Subcutaneous abdominal adipose tissue (tissue), 5 donors: ENCODE results near the gene APP.
"Not testable (repeated sequence)": the region's sequence is repeated elsewhere in the genome, so short reads cannot be mapped to it uniquely, and the experiment has no call there.

ENCODE experiments used
- H3K27ac ChIP-seq: one replicate; pipeline ENCODE4 v1.7.0; 2013; ENCODE audit warnings: low read depth, mild to moderate bottlenecking, inconsistent platforms, low read length, moderate library complexity
- H3K27me3 ChIP-seq, 5 donors: one replicate each; pipeline ENCODE4 v1.7.0; 2013; ENCODE audit warnings: low read length in 5 of 5, inconsistent platforms in 1 of 5; ENCODE audit not compliant: control insufficient read depth in 5 of 5, insufficient read depth in 4 of 5
- H3K36me3 ChIP-seq, 5 donors: one replicate each; pipeline ENCODE4 v1.7.0; 2013; ENCODE audit warnings: low read length in 5 of 5; ENCODE audit not compliant: control insufficient read depth in 5 of 5, insufficient read depth in 5 of 5
- H3K4me1 ChIP-seq, 5 donors: one replicate each; pipeline ENCODE4 v1.7.0; 2013; ENCODE audit warnings: low read length in 5 of 5, mild to moderate bottlenecking in 3 of 5, moderate library complexity in 1 of 5; ENCODE audit not compliant: control insufficient read depth in 5 of 5, insufficient read depth in 5 of 5
- H3K4me3 ChIP-seq, 5 donors: one replicate each; pipeline ENCODE4 v1.7.0; 2013; ENCODE audit warnings: low read length in 5 of 5, low read depth in 1 of 5
- H3K9ac ChIP-seq, 5 donors: one replicate each; pipeline ENCODE4 v1.7.0; 2013; ENCODE audit warnings: low read length in 5 of 5, mild to moderate bottlenecking in 4 of 5, moderate library complexity in 3 of 5
- H3K9me3 ChIP-seq, 5 donors: one replicate each; pipeline ENCODE4 v1.7.0; 2013; ENCODE audit warnings: low read length in 5 of 5; ENCODE audit not compliant: control insufficient read depth in 5 of 5
- donor health status: healthy.
- donor health status: healthy.
- donor health status: healthy.
- donor health status: healthy.
- donor health status: healthy.

The APP gene

DNA sequence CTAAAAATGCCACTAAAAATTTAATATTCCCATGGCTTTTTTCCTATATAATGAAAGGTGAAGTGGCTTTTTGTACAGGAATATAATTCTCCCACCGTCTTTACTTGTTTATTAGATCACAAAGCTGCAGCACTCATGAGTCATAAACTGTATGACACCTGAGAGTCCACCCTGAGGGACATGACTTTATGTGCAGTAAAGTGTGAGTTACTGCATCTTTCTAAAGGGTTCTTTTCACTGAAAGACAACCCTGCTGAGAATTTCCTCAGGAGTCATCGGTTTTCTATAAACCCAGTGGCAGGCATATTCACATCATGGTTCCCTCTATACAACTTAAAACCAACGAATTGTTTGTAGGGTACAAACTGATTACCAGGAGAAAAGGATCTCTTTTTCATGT is 77.4 kb downstream of the APP start:
- no peak overlapping the region for H3K27ac ChIP-seq

DNA sequence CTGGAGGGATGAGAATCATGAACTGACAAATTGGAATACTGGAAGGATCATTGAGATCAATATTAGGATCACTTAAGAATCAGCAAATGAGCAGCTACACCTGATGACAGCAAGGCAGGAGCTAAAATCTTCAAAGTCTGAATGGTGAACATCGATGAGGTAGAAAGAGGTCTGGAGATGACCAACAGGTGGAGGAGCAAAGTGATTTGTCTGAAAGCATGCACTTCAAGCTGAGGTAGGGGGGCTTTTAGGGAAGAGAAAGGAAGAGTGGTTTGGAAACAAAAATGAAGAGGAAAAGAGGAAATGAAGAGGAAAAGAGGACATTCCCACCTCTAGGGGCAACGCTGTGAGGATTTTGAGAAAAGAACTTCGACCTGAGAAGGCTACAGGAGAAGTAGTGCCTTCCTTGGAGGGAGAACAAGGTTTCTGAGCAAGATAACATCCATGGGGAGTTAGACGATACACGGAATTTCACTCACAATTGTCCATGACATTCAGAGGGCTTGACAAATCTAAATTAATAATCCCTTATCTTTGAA is 79.0 kb downstream of the APP start:
- no peak overlapping the region for H3K9ac ChIP-seq
- peaks cover 0 to 4% (median 2%) of the 10 kb centered on the region in 5 donors for H3K36me3 ChIP-seq
- H3K27me3 ChIP-seq = no peaks in the 10 kb centered on the region
- H3K9me3 ChIP-seq = no peaks in the 10 kb centered on the region
- no peaks in the 10 kb centered on the region for H3K4me1 ChIP-seq
- no peak overlapping the region for H3K4me3 ChIP-seq
- no peak overlapping the region for H3K27ac ChIP-seq

More for the DNA sequence above, 77.4 kb downstream of the APP start:
- Histone ChIP-seq H3K36me3 (peaks cover 0 to 4% (median 2%) of the 10 kb centered on the region in 5 donors), H3K4me1 (no peaks in the 10 kb centered on the region), H3K4me3 (no peak overlapping the region), H3K9ac (no peak overlapping the region), H3K9me3 (no peaks in the 10 kb centered on the region), H3K27me3 (no peaks in the 10 kb centered on the region)

DNA sequence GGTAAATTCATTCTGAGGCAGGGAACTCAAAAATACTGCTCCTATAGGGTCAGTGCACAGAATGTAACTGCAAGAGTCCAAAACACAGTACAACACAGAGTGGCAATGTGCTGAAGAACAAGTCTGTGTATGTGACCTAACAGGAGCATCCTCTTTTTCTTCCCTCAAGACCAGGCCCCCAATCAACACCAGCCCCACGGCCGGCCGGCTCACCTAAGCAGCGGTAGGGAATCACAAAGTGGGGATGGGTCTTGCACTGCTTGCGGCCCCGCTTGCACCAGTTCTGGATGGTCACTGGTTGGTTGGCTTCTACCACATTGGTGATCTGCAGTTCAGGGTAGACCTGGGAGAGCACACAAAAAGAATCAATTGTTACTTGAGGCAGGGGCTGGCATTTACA is 80.8 kb downstream of the APP start:
- Histone ChIP-seq H3K27ac (no peak overlapping the region), H3K9ac (no peak overlapping the region), H3K4me3 (no peak overlapping the region), H3K36me3 (peaks cover 0 to 4% (median 2%) of the 10 kb centered on the region in 5 donors), H3K27me3 (no peaks in the 10 kb centered on the region), H3K4me1 (no peaks in the 10 kb centered on the region), H3K9me3 (no peaks in the 10 kb centered on the region)

DNA sequence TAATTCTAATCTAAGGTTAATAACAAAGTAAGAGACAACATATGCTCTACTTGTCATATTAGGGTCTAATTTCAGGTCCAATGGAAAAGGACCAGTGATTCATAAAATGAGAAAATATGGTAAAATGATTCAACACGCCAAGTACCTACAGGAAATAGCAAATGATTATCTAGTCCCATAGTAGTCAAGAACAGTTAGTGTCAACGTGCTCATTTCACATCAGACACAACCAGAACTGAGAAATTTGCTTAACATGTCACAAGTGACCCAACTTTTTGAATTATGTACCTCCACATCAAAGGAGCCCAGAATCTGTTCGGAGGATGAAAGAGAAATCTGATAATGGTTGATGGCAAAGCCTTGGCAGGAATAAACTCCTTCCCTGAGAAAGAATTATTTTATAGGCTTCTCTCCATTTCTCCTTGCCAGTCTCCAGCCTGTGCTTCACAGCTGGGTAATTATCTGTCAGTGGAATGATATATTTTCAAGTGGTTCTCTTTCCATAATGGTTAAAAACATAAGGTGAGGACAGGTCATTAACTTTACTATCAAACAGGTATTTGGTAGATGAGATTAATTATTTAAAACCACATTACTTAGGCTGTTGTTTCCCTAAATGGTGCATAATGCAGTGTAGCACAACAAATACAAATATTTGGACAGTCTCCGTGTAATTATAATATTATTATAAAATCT is 83.2 kb downstream of the APP start:
- Histone ChIP-seq H3K9me3 (no peaks in the 10 kb centered on the region), H3K27me3 (no peaks in the 10 kb centered on the region), H3K9ac (no peak overlapping the region), H3K4me3 (no peak overlapping the region), H3K27ac (no peak overlapping the region), H3K36me3 (peaks cover 0 to 4% (median 2%) of the 10 kb centered on the region in 5 donors), H3K4me1 (peaks cover 0 to 4% (median 0%) of the 10 kb centered on the region in 5 donors)

- H3K4me3 ChIP-seq = no peak overlapping the region
- peaks cover 0 to 4% (median 2%) of the 10 kb centered on the region in 5 donors for H3K36me3 ChIP-seq
- no peaks in the 10 kb centered on the region for H3K9me3 ChIP-seq
- H3K27me3 ChIP-seq = no peaks in the 10 kb centered on the region
- H3K9ac ChIP-seq = no peak overlapping the region
- H3K4me1 ChIP-seq = peaks cover 0 to 4% (median 0%) of the 10 kb centered on the region in 5 donors
- no peak overlapping the region for H3K27ac ChIP-seq
Measured at GRCh38 chr21:26085882-26086281, 84.7 kb downstream of the APP start.

DNA sequence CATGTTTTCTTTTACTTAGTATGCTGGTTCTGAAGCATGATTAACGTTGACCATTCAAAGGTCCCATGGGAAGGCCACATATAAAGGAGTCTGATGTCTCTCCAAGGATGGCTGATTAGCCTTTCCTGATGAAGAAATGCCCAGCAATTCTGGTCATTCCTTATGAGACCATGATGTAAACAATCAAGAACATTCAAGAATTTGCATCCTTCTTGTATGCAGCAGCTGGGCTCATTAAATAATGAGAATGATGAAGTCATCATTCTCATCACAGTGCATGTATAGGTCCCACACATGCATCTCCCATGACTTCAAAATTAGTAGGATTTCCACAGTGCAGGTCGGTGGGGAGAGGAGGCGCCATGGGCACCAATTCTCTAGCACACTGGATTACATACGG is 85.4 kb downstream of the APP start:
- no peaks in the 10 kb centered on the region for H3K9me3 ChIP-seq
- H3K36me3 ChIP-seq = peaks cover 0 to 4% (median 2%) of the 10 kb centered on the region in 5 donors

DNA sequence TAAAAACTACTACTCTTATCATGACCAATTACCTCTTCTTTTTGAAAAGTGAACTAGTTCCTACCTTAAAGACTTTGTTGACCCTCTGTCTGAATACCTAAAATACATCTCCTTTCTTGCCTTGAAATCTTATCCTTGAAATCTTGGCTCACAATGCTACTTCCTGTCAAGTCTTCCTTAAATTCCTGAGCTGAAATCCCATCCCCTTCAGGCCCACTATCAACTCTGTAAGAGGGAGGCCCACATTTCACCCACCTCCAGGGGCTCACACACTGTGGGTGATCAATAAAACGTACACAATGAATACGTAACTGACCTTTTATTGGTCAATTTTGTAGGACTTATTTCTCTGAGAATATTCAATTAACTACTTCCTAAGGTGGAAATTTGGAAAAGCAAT is 88.0 kb downstream of the APP start:
- H3K36me3 ChIP-seq = no peaks in the 10 kb centered on the region

More for the DNA sequence above, 85.4 kb downstream of the APP start:
- Histone ChIP-seq H3K27ac (no peak overlapping the region), H3K27me3 (no peaks in the 10 kb centered on the region), H3K9ac (no peak overlapping the region), H3K4me1 (peaks cover 0 to 4% (median 0%) of the 10 kb centered on the region in 5 donors), H3K4me3 (no peak overlapping the region)

DNA sequence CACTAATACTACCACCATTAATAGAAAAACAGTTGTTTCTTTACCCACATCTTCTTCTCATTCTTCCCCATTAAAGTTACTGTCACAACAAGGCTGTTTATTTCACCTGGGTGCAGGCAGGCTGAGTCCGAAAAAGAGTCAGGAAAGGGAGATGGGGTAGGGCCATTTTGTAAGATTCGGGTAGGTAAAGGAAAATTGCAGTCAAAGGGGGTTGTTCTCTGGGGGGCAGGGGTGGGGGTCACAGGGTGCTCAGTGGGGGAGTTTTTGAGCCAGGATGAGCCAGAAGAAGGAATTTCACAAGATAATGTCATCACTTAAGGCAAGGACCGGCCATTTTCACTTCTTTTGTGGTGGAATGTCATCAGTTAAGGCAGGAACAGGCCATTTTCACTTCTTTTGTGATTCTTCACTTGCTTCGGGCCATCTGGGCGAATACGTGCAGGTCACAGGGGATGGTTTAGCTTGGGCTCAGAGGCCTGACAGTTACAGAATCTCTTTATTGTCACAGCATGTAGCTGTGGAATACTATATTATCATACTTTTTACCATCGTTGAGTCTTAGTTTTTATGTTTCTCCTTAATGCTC is 89.3 kb downstream of the APP start:
- not testable (repeated sequence) for H3K4me3 ChIP-seq, H3K9me3 ChIP-seq, H3K27me3 ChIP-seq, H3K4me1 ChIP-seq, H3K27ac ChIP-seq, H3K9ac ChIP-seq, H3K36me3 ChIP-seq

More for the DNA sequence above, 88.0 kb downstream of the APP start:
- Histone ChIP-seq H3K4me3 (no peak overlapping the region), H3K4me1 (peaks cover 0 to 4% (median 0%) of the 10 kb centered on the region in 5 donors), H3K27ac (no peak overlapping the region), H3K27me3 (no peaks in the 10 kb centered on the region), H3K9me3 (no peaks in the 10 kb centered on the region), H3K9ac (no peak overlapping the region)

GRCh38 chr21:26080211-26080610 is 90.4 kb downstream of the APP start:
- Histone ChIP-seq H3K4me1 (peaks cover 0 to 4% (median 0%) of the 10 kb centered on the region in 5 donors), H3K4me3 (no peak overlapping the region), H3K27ac (no peak overlapping the region), H3K27me3 (no peaks in the 10 kb centered on the region), H3K9me3 (no peaks in the 10 kb centered on the region), H3K9ac (no peak overlapping the region), H3K36me3 (no peaks in the 10 kb centered on the region)

GRCh38 chr21:26079366-26079765 is 91.2 kb downstream of the APP start:
- H3K27me3 ChIP-seq = no peaks in the 10 kb centered on the region

More at GRCh38 chr21:26079366-26079765, 91.2 kb downstream of the APP start:
- Histone ChIP-seq H3K4me1 (peaks cover 0 to 4% (median 0%) of the 10 kb centered on the region in 5 donors), H3K4me3 (no peak overlapping the region), H3K9ac (no peak overlapping the region), H3K9me3 (no peaks in the 10 kb centered on the region), H3K27ac (no peak overlapping the region), H3K36me3 (no peaks in the 10 kb centered on the region)
